ENCODE data around the gene FAM200B. TPM values are rescaled to one million over a fixed set of nuclear protein-coding genes. Genes with fewer than 3 reads are reported as not detected.

The FAM200B gene
- polyA plus RNA-seq, 2 of the 4 experiments (the other 2 are of a cell fraction): 40.8 to 41.6 TPM

DNA sequence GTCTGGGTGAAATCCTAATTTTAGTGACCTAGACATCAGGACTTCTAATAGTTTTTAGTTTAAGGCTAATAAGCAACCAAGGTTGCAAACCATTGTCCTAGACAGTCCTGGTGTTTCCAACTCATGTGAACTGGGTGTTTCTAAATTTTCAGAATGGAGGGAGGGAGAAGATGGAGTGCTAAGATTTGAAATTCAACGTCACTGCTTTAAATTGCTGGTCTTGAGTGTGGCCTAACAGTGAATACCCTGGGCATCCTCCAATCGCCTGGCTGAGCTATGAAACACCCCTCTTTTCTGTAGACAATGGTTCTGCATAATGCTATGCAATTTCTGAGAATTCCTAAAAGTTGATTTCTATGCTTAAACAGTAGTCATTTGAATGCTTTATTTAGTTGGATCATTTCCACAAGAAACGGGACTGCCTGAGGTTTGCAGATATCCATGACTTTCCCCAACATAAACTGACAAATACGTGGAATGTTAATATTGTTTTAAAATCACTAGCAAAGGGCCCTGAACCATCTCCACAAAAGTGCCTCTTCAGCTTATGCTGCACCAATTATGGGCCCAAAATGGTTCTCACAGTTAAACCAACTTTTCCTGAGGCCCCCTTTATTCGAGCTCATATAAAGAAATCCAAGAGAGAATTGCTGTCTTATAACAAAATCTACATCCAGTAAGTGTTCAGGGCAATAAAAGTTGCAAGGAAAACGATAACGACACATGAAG is 27.6 kb upstream of the FAM200B start:
- under 1% methylated on average over 7 of the region's 7 CpGs for WGBS (ENCODE audit: missing lambda C conversion rate)
- peaks cover 35% of the 10 kb centered on the region; the same call in 2 of the 3 replicates for H3K4me1 ChIP-seq
- no peaks in the 10 kb centered on the region for H3K9me3 ChIP-seq
- DNase-seq (ENCODE audit: low read depth in 1 of 2, low spot score in 1 of 2) (peak in 1 of 2 experiments; percentile 32), ATAC-seq (peak; percentile 28 to 68; a peak in 4 of 6 replicates), FAIRE-seq (no peak)
- peak overlapping the region; percentile 68 for H3K4me3 ChIP-seq
- POLR2A ChIA-PET: interaction anchor here (1.9 kb wide), 1 partner anchor 28 kb away, joined by 7 read pairs; the partner anchor contains the start of gene FAM200B
- TF ChIP-seq, protein P1, sequence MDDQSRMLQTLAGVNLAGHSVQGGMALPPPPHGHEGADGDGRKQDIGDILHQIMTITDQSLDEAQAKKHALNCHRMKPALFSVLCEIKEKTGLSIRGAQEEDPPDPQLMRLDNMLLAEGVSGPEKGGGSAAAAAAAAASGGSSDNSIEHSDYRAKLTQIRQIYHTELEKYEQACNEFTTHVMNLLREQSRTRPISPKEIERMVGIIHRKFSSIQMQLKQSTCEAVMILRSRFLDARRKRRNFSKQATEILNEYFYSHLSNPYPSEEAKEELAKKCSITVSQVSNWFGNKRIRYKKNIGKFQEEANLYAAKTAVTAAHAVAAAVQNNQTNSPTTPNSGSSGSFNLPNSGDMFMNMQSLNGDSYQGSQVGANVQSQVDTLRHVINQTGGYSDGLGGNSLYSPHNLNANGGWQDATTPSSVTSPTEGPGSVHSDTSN (IDR thresholded peaks at IDR 0.05): no peak
- TF ChIP-seq HOXB5 (CRISPR knock-in tag; IDR thresholded peaks at IDR 0.05) (no peak), EHF (CRISPR knock-in tag; IDR thresholded peaks at IDR 0.05) (no peak), EHMT2 (IDR thresholded peaks at IDR 0.05; ENCODE audit: low read depth) (no peak), RNF2 (IDR thresholded peaks at IDR 0.05; ENCODE audit: borderline replicate concordance, low read depth) (no peak)
- TF ChIP-seq, protein P2, sequence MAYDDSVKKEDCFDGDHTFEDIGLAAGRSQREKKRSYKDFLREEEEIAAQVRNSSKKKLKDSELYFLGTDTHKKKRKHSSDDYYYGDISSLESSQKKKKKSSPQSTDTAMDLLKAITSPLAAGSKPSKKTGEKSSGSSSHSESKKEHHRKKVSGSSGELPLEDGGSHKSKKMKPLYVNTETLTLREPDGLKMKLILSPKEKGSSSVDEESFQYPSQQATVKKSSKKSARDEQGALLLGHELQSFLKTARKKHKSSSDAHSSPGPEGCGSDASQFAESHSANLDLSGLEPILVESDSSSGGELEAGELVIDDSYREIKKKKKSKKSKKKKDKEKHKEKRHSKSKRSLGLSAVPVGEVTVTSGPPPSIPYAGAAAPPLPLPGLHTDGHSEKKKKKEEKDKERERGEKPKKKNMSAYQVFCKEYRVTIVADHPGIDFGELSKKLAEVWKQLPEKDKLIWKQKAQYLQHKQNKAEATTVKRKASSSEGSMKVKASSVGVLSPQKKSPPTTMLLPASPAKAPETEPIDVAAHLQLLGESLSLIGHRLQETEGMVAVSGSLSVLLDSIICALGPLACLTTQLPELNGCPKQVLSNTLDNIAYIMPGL (CRISPR knock-in tag; IDR thresholded peaks at IDR 0.05; ENCODE audit: borderline replicate concordance): no peak
- CTCF ChIA-PET: interaction anchor here (0.6 to 1.2 kb wide), 4 partner anchors 10 to 40 kb away, joined by 3 to 4 read pairs (median 3); partner anchors contain the start of gene FAM200B
- peak overlapping the region; percentile 92 for H3K4me2 ChIP-seq
- peak overlapping the region; percentile 89 to 99 for H3K27ac ChIP-seq

DNA sequence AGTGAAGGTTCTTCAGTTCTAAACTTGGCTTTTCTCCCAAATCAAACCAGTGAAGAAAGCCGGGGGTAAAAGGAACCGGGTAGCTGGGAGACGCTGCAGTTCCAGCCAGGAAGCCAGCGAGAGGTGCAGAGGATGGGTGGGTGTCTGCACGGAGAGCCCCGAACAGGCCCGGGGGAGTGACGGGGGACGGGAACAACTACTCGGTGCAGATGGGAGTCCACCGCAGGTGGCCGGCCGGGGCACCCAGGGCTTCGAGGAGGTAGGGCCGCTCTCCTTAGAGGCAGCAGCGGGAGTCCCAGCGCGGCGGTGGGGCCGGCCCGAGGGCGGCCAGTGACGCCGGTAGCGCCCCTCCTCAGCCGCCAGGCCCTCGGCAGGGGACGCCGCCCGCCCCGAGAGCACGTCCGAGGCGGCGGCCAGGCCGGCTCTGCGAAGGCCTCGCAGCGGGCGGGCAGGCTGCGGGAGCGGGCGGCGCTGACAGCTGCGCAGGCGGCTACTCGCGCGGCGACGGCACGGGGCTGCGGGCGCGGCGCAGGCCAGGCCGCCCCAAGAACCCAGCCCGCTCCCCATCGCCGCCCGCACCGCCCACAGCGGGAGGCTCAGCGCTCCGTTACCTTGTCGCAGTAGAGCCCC is 26.9 kb upstream of the FAM200B start:
- TF ChIP-seq, protein P1 (IDR thresholded peaks at IDR 0.05): no peak
- TF ChIP-seq, protein P3, sequence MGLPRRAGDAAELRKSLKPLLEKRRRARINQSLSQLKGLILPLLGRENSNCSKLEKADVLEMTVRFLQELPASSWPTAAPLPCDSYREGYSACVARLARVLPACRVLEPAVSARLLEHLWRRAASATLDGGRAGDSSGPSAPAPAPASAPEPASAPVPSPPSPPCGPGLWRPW (IDR thresholded peaks at IDR 0.05): no peak
- no peak for TF ChIP-seq NPAS2 (CRISPR knock-in tag; IDR thresholded peaks at IDR 0.05; ENCODE audit: borderline replicate concordance)
- Histone ChIP-seq H3K9me3 (no peaks in the 10 kb centered on the region), H3K4me2 (peak overlapping the region; percentile 92), H3K4me1 (peaks cover 37% of the 10 kb centered on the region; the same call in 2 of the 3 replicates), H3K27ac (peak overlapping the region; percentile 89 to 99), H3K4me3 (peak overlapping the region; percentile 68)
- DNase-seq (ENCODE audit: low read depth in 1 of 2, low spot score in 1 of 2) (peak; percentile 19 to 21), ATAC-seq (peak; percentile 68 to 72), FAIRE-seq (no peak)
- POLR2A ChIA-PET: interaction anchor here (1.0 to 1.9 kb wide), 2 partner anchors 27 to 31 kb away, joined by 3 to 7 read pairs; partner anchors contain the start of gene FAM200B
- whole genome bisulfite sequencing (ENCODE audit: missing lambda C conversion rate): 0% methylated on average over 14 of the region's 66 CpGs
- CTCF ChIA-PET: interaction anchor here (1.0 to 1.4 kb wide), 5 partner anchors 9 to 40 kb away, joined by 3 to 4 read pairs (median 3); partner anchors contain the start of gene FAM200B

DNA sequence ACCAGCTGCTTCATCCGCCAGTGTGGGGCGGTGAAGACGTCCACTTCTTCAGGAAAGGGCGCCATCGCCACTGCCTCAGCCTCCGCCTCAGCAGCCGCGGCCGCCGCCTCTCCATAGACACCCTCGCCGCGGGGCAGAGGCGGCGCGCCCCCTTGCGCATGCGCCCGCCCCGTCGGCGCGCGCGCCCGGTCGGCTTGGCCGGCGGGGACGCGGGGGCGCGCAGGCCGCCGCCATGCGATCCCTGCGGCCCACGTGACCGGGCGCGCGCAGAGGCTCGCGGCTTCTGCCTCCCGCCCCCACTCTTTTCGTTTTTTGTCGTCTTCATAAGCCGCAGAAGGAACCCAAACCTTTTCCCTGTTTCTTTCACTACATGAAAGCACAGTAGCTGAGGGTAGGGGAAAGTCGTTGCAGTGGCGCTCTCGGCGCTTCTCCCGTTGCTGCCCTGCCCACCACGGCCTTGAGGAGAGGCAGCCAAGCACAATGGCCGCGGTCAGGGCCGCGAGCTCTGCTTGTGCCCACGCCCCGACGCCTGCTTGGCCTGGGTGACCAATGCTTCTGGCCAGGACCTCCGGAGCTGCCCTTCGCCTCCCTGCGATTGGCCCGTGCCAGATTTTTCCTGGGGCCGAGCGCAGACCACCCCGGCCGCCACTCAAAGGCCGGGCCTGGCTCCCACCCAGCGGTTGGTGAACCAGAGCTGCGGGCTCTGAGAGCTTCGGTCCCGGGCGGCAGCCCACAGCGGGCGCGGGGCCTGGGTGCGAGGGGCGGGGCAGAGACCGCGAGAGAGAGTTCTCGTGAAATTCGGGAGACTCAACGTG is 26.2 kb upstream of the FAM200B start, which contains the start of gene FBXL5:
Gene FBXL5, minus strand, starts transcription at position 135 of the 815 bp plus-strand sequence. Its CDS starts 70 bp downstream, at position 65.
- Histone ChIP-seq H3K9me3 (no peaks in the 10 kb centered on the region), H3K4me3 (peak within 1 kb of the TSS; percentile 68), H3K4me1 (peaks cover 38% of the 10 kb centered on the region; the same call in 2 of the 3 replicates), H3K27ac (peak within 1 kb of the TSS; percentile 89 to 99), H3K4me2 (peak within 1 kb of the TSS; percentile 92)
- ChIA-PET CTCF (interaction anchor here (1.1 to 1.4 kb wide), 2 partner anchors 9 to 39 kb away, joined by 3 read pairs; no protein-coding TSS in a partner anchor), POLR2A (interaction anchor here (1.0 to 1.9 kb wide), 3 partner anchors 26 to 176 kb away, joined by 3 to 7 read pairs (median 5); partner anchors contain the start of gene FAM200B)
- ATAC-seq (peak; percentile 67 to 79), DNase-seq (ENCODE audit: low read depth in 1 of 2, low spot score in 1 of 2) (peak; percentile 71 to 78), FAIRE-seq (no peak)
- 39% methylated on average over 11 of the region's 85 CpGs for WGBS (ENCODE audit: missing lambda C conversion rate)
- TF ChIP-seq TFCP2L1 (CRISPR knock-in tag; IDR thresholded peaks at IDR 0.05) (peak; percentile 59; the same call in 1 of the 2 replicates), POLR2A (IDR thresholded peaks at IDR 0.05; ENCODE audit: low read length) (peak; percentile 85), RCOR1 (IDR thresholded peaks at IDR 0.05; ENCODE audit: low read depth, low read length) (no peak), MAFK (IDR thresholded peaks at IDR 0.05; ENCODE audit: partially characterized antibody) (no peak), EP300 (IDR thresholded peaks at IDR 0.05) (no peak), RNF2 (IDR thresholded peaks at IDR 0.05; ENCODE audit: borderline replicate concordance, low read depth) (no peak), RARB (CRISPR knock-in tag; IDR thresholded peaks at IDR 0.05) (no peak), ZSCAN20 (CRISPR knock-in tag; IDR thresholded peaks at IDR 0.05) (peak; percentile 78), GATA3 (IDR thresholded peaks at IDR 0.05; ENCODE audit: borderline replicate concordance) (no peak), FOSL2 (IDR thresholded peaks at IDR 0.05) (no peak), FOSL2 (CRISPR knock-in tag; IDR thresholded peaks at IDR 0.05) (no peak)
- TF ChIP-seq, protein P2 (CRISPR knock-in tag; IDR thresholded peaks at IDR 0.05; ENCODE audit: borderline replicate concordance): no peak
- TF ChIP-seq, protein P4, sequence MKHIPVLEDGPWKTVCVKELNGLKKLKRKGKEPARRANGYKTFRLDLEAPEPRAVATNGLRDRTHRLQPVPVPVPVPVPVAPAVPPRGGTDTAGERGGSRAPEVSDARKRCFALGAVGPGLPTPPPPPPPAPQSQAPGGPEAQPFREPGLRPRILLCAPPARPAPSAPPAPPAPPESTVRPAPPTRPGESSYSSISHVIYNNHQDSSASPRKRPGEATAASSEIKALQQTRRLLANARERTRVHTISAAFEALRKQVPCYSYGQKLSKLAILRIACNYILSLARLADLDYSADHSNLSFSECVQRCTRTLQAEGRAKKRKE (CRISPR knock-in tag; IDR thresholded peaks at IDR 0.05; ENCODE audit: low read depth): peak; percentile 82; the same call in 1 of the 2 replicates
